Mesendoderm (in vitro differentiated cells): ENCODE measurements around the gene DAPL1. TPM values are rescaled to one million over a fixed set of nuclear protein-coding genes. Genes with fewer than 3 reads are reported as not detected.

Experiments
- DNase-seq: peaks from one replicate; pipeline ENCODE4 v3.0.0; 2013
- H2AK5ac ChIP-seq: 2 replicates; pipeline ENCODE4 v1.6.1; 2013; ENCODE audit warnings: low read length, inconsistent platforms
- H2BK120ac ChIP-seq: 2 replicates; pipeline ENCODE4 v1.6.1; 2013; ENCODE audit warnings: low read depth, mild to moderate bottlenecking, low read length, moderate library complexity, mixed read lengths
- H2BK15ac ChIP-seq: replicated peaks from 2 replicates; pipeline ENCODE4 v1.6.1; 2013; ENCODE audit warnings: low read depth, mild to moderate bottlenecking, moderate library complexity
- H2BK5ac ChIP-seq: 2 replicates; pipeline ENCODE4 v1.6.1; 2013; ENCODE audit warnings: low read length, inconsistent platforms
- H3K18ac ChIP-seq: 2 replicates; pipeline ENCODE4 v1.6.1; 2013; ENCODE audit warnings: mild to moderate bottlenecking, low read length, mixed read lengths
- H3K23ac ChIP-seq: one replicate; pipeline ENCODE4 v1.6.1; 2013; ENCODE audit warnings: low read length
- H3K27ac ChIP-seq: 2 replicates; pipeline ENCODE4 v1.5.1; 2013; ENCODE audit warnings: low read depth, mild to moderate bottlenecking, inconsistent platforms, low read length, moderate library complexity
- H3K27me3 ChIP-seq: 2 replicates; pipeline ENCODE4 v1.6.1; 2013; ENCODE audit warnings: low read length, control low read depth, mild to moderate bottlenecking, inconsistent platforms; ENCODE audit not compliant: insufficient read depth, poor library complexity
- H3K36me3 ChIP-seq: 2 replicates; pipeline ENCODE4 v1.6.1; 2013; ENCODE audit warnings: low read length, inconsistent platforms; ENCODE audit not compliant: control insufficient read depth, insufficient read depth
- H3K4ac ChIP-seq: one replicate; pipeline ENCODE4 v1.6.1; 2013; ENCODE audit warnings: low read depth, mild to moderate bottlenecking, low read length, moderate library complexity
- H3K4me1 ChIP-seq: 2 replicates; pipeline ENCODE4 v1.6.1; 2013; ENCODE audit warnings: low read depth, low read length, inconsistent platforms; ENCODE audit not compliant: control insufficient read depth
- H3K4me2 ChIP-seq: 2 replicates; pipeline ENCODE4 v1.6.1; 2013; ENCODE audit warnings: low read length
- H3K4me3 ChIP-seq: 2 replicates; pipeline ENCODE4 v1.5.1; 2013; ENCODE audit warnings: mild to moderate bottlenecking, low read length
- H3K56ac ChIP-seq: one replicate; pipeline ENCODE4 v1.6.1; 2013; ENCODE audit warnings: low read length
- H3K79me1 ChIP-seq: 2 replicates; pipeline ENCODE4 v1.6.1; 2013; ENCODE audit warnings: low read length, inconsistent platforms
- H3K79me2 ChIP-seq: 2 replicates; pipeline ENCODE4 v1.6.1; 2013; ENCODE audit warnings: mild to moderate bottlenecking, low read length; ENCODE audit not compliant: control insufficient read depth, insufficient read depth
- H3K9ac ChIP-seq: 2 replicates; pipeline ENCODE4 v1.6.1; 2013; ENCODE audit warnings: low read length, inconsistent platforms
- H4K5ac ChIP-seq: one replicate; pipeline ENCODE4 v1.6.1; 2013; ENCODE audit warnings: low read length
- H4K8ac ChIP-seq: one replicate; pipeline ENCODE4 v1.6.1; 2013; ENCODE audit warnings: low read depth, mild to moderate bottlenecking, control low read depth, low read length, moderate library complexity
- WGBS: extraction: QIAGEN DNeasy Blood & Tissue Kit; methylation state at CpG from one replicate; pipeline ENCODE4 v1.1.7; 2013; ENCODE audit warnings: low lambda C conversion rate, missing lambda C conversion rate; ENCODE audit not compliant: insufficient coverage; ENCODE audit errors: extremely low coverage; 5-methylcytosine and 5-hydroxymethylcytosine counted together
- polyA plus RNA-seq, 2 experiments: library from polyadenylated mRNA; stranded (reverse); fragments of 200-250 nt; gene quantifications; one replicate each; pipeline ENCODE4 v1.2.3, GENCODE V29; 2013

DAPL1 gene, protein sequence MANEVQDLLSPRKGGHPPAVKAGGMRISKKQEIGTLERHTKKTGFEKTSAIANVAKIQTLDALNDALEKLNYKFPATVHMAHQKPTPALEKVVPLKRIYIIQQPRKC
- polyA plus RNA-seq (2013, experiment 1 of 2), result not detected
- not detected for polyA plus RNA-seq (2013, experiment 2 of 2)

DNA sequence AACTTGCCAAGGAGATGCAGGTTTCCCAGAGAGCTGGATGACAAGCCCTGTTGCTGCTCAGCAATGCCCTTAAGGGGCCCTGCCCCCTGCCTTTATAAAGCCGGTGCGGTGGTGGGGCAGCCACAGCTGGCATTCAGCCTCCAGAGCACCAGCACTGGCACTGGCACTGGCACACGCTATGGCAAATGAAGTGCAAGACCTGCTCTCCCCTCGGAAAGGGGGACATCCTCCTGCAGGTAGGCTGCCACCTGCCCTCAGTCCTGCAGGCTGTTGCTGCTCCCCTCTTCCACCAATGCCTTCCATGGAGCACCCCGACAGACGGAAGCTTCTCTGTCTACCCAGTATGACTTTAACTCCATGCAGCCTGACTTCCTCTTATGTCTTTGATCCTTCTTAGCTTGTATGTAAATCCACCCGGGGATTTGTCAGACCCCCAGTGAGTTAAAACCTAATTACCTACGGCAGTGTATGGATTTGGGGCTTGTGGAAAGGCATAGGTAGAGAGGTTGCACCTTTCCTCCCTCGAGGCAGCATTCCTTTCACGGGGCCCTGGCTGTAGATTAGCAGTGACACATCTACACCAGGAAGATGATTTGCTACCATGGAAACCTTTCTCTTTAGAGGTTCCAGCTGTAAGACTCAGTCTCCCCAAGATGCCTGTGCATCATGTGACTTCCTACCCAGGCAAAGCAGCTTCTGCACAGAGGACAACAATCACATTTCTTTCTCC lies at the start of gene DAPL1:
Gene DAPL1 (plus strand): TSS at position 123 of the 730 bp plus-strand sequence. CDS start 56 bp downstream, at position 179.
- Histone ChIP-seq H3K4me2 (no peak within 1 kb of the TSS), H3K4me3 (no peak within 1 kb of the TSS), H3K23ac (no peak within 1 kb of the TSS), H3K27me3 (no peaks in the 10 kb centered on the region), H2AK5ac (no peak within 1 kb of the TSS), H2BK120ac (no peak within 1 kb of the TSS), H3K9ac (no peak within 1 kb of the TSS), H3K4me1 (peaks cover 6% of the 10 kb centered on the region), H4K5ac (no peak within 1 kb of the TSS), H4K8ac (no peak within 1 kb of the TSS), H2BK15ac (no peak within 1 kb of the TSS), H3K18ac (no peak within 1 kb of the TSS), H3K36me3 (no peaks in the 10 kb centered on the region), H3K4ac (no peak within 1 kb of the TSS), H3K79me1 (no peaks in the 10 kb centered on the region), H3K27ac (no peak within 1 kb of the TSS), H2BK5ac (no peak within 1 kb of the TSS), H3K79me2 (no peaks in the 10 kb centered on the region), H3K56ac (no peak within 1 kb of the TSS)
- DNase-seq, result peak; percentile 81
- no CpG with 5 or more reads among the region's 10 CpGs for WGBS

DNA sequence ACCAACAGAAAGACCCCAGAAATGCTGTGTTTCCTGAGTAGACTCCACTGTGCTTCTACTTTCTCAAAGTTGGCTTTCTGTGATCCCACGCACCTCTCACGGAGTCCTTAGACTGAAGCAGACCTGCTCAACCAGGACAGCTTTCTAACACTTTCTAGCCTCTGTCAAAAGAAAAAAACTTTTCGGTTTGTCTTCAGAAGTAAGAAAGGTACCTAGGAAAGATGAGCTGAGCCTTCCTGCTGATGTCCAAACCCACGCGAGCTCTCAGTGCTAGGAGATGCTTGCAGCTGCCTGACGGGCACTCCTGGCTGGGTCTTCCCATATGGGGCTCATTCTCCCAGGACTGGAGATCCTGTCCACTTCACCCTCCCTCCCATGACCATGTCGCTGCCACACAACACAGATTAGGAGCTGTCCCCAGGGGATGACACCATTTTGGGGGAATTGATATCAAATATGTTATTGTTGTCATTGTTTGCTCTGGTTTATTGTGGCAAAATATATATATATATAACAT lies 49.2 kb upstream of the DAPL1 start:
- Histone ChIP-seq H2BK5ac (no peak overlapping the region), H3K27ac (no peak overlapping the region), H3K4me2 (no peak overlapping the region), H4K5ac (no peak overlapping the region), H3K4ac (no peak overlapping the region), H3K9ac (no peak overlapping the region), H2BK120ac (no peak overlapping the region), H3K79me1 (no peaks in the 10 kb centered on the region), H3K23ac (no peak overlapping the region), H3K79me2 (no peaks in the 10 kb centered on the region), H3K36me3 (no peaks in the 10 kb centered on the region), H3K18ac (no peak overlapping the region), H3K56ac (no peak overlapping the region), H2BK15ac (no peak overlapping the region), H2AK5ac (no peak overlapping the region), H3K4me3 (no peak overlapping the region), H3K27me3 (no peaks in the 10 kb centered on the region), H4K8ac (no peak overlapping the region), H3K4me1 (no peaks in the 10 kb centered on the region)
- DNase-seq, result no peak
- no CpG with 5 or more reads among the region's 7 CpGs for WGBS

DNA sequence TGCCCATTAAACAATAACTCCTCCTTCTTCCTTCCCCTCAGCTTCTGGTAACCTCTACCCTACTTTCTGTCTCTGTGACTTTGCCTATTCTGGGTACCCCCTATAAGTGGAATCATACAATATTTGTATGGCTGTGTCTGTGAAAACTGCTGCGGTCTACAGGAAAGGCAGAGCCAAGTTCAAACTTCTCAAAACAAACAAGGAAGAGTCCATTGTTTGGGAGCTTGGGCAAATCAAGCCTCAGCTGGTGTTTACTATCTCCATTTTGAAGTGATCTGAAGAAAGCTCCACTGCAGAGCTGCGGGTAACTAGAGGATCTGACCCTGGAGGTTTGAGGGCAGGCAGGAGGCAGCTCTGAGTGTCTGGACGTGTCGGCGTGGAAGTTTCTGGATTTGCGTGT lies 48.6 kb upstream of the DAPL1 start:
- H3K4me3 ChIP-seq, result no peak overlapping the region
- no peaks in the 10 kb centered on the region for H3K79me2 ChIP-seq
- no peak overlapping the region for H3K9ac ChIP-seq
- no peaks in the 10 kb centered on the region for H3K4me1 ChIP-seq
- no peak overlapping the region for H2AK5ac ChIP-seq
- H2BK5ac ChIP-seq, result no peak overlapping the region
- H3K23ac ChIP-seq, result no peak overlapping the region
- H3K27ac ChIP-seq, result no peak overlapping the region
- H2BK120ac ChIP-seq, result no peak overlapping the region
- no peaks in the 10 kb centered on the region for H3K27me3 ChIP-seq
- H3K4ac ChIP-seq, result no peak overlapping the region
- no peak overlapping the region for H4K5ac ChIP-seq
- no peak overlapping the region for H3K56ac ChIP-seq
- H3K18ac ChIP-seq, result no peak overlapping the region
- no CpG with 5 or more reads among the region's 6 CpGs for WGBS
- H3K4me2 ChIP-seq, result no peak overlapping the region
- no peak overlapping the region for H2BK15ac ChIP-seq
- H4K8ac ChIP-seq, result no peak overlapping the region
- no peaks in the 10 kb centered on the region for H3K79me1 ChIP-seq
- H3K36me3 ChIP-seq, result no peaks in the 10 kb centered on the region
- DNase-seq, result no peak

DNA sequence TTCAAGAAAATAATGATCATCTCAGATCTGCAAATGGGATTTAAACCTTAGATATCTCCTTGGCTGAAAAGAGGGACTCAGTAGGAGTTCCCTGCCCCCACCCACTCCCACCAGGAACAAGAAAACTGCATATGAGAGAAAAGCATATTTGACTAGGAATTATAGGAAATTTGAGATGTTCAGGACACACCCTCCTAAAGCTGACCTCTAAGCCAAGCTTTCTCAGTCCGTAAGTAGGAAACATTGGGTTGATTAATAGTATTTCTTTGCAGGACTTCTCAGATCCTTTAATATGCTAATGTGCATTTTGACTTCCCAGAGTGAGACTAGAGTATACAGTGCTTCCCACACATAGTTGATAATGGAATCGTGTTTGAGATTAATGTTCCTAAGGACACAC lies 47.8 kb upstream of the DAPL1 start:
- no peak overlapping the region for H2AK5ac ChIP-seq
- no peak for DNase-seq
- H2BK5ac ChIP-seq, result no peak overlapping the region
- H3K4me1 ChIP-seq, result no peaks in the 10 kb centered on the region
- H3K4me2 ChIP-seq, result no peak overlapping the region
- no CpG with 5 or more reads among the region's 2 CpGs for WGBS
- H3K18ac ChIP-seq, result no peak overlapping the region
- H3K4me3 ChIP-seq, result no peak overlapping the region
- no peak overlapping the region for H3K9ac ChIP-seq
- no peak overlapping the region for H2BK15ac ChIP-seq
- no peak overlapping the region for H3K4ac ChIP-seq
- H3K23ac ChIP-seq, result no peak overlapping the region
- H4K8ac ChIP-seq, result no peak overlapping the region
- no peaks in the 10 kb centered on the region for H3K36me3 ChIP-seq
- H3K56ac ChIP-seq, result no peak overlapping the region
- H3K79me2 ChIP-seq, result no peaks in the 10 kb centered on the region
- no peaks in the 10 kb centered on the region for H3K79me1 ChIP-seq
- no peak overlapping the region for H2BK120ac ChIP-seq
- H3K27me3 ChIP-seq, result no peaks in the 10 kb centered on the region
- H3K27ac ChIP-seq, result no peak overlapping the region
- no peak overlapping the region for H4K5ac ChIP-seq

DNA sequence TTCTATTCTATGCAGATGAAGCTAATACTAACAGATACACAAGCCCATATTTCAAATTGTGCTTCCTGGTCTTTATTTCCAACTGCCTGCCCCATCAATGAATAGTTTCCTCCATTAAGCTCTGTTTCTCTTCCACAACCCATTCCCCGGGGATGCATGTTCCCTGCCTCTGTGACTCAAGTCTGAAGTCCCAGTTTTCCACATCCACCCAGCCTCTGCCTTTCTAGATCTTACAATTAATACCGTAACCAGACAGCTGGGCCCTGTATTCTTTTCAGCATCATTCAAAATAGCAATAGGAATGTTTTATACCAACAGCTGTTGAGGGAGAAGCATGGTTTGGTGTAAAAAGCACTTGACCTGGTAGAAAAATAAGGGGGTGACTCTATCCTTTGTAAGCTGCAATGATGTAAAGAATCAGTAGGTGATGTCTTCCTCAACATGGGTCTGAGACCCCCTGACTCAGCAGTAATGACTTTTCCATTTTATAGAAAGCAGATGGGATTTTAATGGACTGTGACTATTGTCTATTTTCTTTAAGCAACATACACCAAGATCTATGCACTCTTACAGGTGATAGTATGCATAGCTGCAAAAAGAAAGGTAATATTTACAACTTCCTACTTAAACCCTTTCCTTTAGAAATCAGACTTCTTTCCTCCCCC lies 46.1 kb upstream of the DAPL1 start:
- H3K27me3 ChIP-seq, result no peaks in the 10 kb centered on the region
- DNase-seq, result no peak
- H3K9ac ChIP-seq, result no peak overlapping the region
- no peak overlapping the region for H3K4me3 ChIP-seq
- no peak overlapping the region for H2BK5ac ChIP-seq
- H3K36me3 ChIP-seq, result no peaks in the 10 kb centered on the region
- no peak overlapping the region for H4K5ac ChIP-seq
- no peak overlapping the region for H4K8ac ChIP-seq
- no peaks in the 10 kb centered on the region for H3K79me1 ChIP-seq
- H2AK5ac ChIP-seq, result no peak overlapping the region
- no peak overlapping the region for H2BK15ac ChIP-seq
- H3K4me2 ChIP-seq, result no peak overlapping the region
- H3K79me2 ChIP-seq, result no peaks in the 10 kb centered on the region
- WGBS, result no CpG with 5 or more reads among the region's 2 CpGs
- H2BK120ac ChIP-seq, result no peak overlapping the region
- no peak overlapping the region for H3K56ac ChIP-seq
- no peak overlapping the region for H3K23ac ChIP-seq
- H3K4me1 ChIP-seq, result no peaks in the 10 kb centered on the region
- no peak overlapping the region for H3K18ac ChIP-seq
- H3K4ac ChIP-seq, result no peak overlapping the region
- H3K27ac ChIP-seq, result no peak overlapping the region
